Measurements from ENCODE around the gene MIA3.
"Not testable (repeated sequence)": the region's sequence is repeated elsewhere in the genome, so short reads cannot be mapped to it uniquely, and the experiment has no call there.

MIA3 gene

GRCh38 chr1:222623458-222623857 lies 5.6 kb downstream of the MIA3 start:
- DNase-seq = no peak

- DNase-seq = no peak
Observed at GRCh38 chr1:222624214-222624613, 6.3 kb downstream of the MIA3 start.

- DNase-seq = no peak
Observed at GRCh38 chr1:222627232-222627631, 9.3 kb downstream of the MIA3 start.

GRCh38 chr1:222629921-222630535 lies 12.1 kb downstream of the MIA3 start:
- DNase-seq = no peak

GRCh38 chr1:222631611-222632208 lies 13.8 kb downstream of the MIA3 start:
- no peak for DNase-seq

GRCh38 chr1:222632749-222633148 lies 14.9 kb downstream of the MIA3 start:
- DNase-seq = no peak

GRCh38 chr1:222634180-222635013 lies 16.5 kb downstream of the MIA3 start:
- peak; percentile 89 to 99 (median 92) for DNase-seq

- no peak for DNase-seq
Observed at GRCh38 chr1:222641269-222641948, 23.5 kb downstream of the MIA3 start.

- DNase-seq = no peak
Observed at GRCh38 chr1:222642468-222642867, 24.6 kb downstream of the MIA3 start.

- DNase-seq = peak; percentile 54 to 69 (median 60)
Observed at GRCh38 chr1:222643606-222643937, 25.7 kb downstream of the MIA3 start.

- DNase-seq = peak; percentile 99 to 100 (median 99)
Observed at GRCh38 chr1:222643938-222644635, 26.2 kb downstream of the MIA3 start.

GRCh38 chr1:222644636-222644980 lies 26.7 kb downstream of the MIA3 start:
- peak in 3 of 4 experiments; percentile 1 to 49 (median 3) for DNase-seq

GRCh38 chr1:222652676-222653075 lies 34.8 kb downstream of the MIA3 start:
- DNase-seq = no peak

GRCh38 chr1:222653178-222653827 lies 35.4 kb downstream of the MIA3 start:
- no peak for DNase-seq

GRCh38 chr1:222654849-222655248 lies 37.0 kb downstream of the MIA3 start:
- peak; percentile 74 to 86 (median 80) for DNase-seq

- DNase-seq = no peak
Observed at GRCh38 chr1:222656391-222657155, 38.7 kb downstream of the MIA3 start.

- DNase-seq = no peak
Observed at GRCh38 chr1:222657899-222658298, 40.0 kb downstream of the MIA3 start.

- DNase-seq = no peak
Observed at GRCh38 chr1:222663431-222663934, 45.6 kb downstream of the MIA3 start.

- no peak for DNase-seq
Observed at GRCh38 chr1:222665964-222666363, 48.1 kb downstream of the MIA3 start.

GRCh38 chr1:222668184-222668583 lies 50.3 kb downstream of the MIA3 start:
- not testable (repeated sequence) for DNase-seq

- not testable (repeated sequence) for DNase-seq
Observed at GRCh38 chr1:222669107-222669506, 51.2 kb downstream of the MIA3 start.
